ENCODE measurements around the gene EXOC4.

DNA sequence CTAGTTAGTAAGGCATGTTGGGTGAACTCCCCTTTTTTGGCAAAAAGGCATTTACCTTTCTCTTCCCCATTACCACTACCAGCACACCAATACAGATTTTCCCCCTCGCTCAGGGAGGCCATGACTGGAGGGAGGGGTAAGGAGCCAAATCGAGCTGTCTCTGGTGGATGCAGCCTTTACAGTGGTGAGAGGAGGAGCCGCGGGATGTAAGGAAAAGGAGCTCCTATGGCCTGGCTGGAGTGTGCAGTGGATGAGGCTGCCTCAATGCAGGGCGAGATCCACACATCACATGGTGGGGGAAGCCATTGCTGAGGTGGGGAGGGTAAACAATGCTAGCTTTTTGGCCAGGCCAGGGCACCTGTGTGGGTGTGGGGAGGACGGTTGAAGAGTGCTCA, 416.2 kb downstream of the EXOC4 start:
- TF ChIP-seq MYC (IDR thresholded peaks at IDR 0.05; ENCODE audit: low read depth, low read length) (no peak), JUN (IDR thresholded peaks at IDR 0.05; ENCODE audit: borderline replicate concordance, insufficient read depth, insufficient read length, low read depth) (no peak)
